ENCODE measurements around the gene MSANTD2.

MSANTD2 gene

DNA sequence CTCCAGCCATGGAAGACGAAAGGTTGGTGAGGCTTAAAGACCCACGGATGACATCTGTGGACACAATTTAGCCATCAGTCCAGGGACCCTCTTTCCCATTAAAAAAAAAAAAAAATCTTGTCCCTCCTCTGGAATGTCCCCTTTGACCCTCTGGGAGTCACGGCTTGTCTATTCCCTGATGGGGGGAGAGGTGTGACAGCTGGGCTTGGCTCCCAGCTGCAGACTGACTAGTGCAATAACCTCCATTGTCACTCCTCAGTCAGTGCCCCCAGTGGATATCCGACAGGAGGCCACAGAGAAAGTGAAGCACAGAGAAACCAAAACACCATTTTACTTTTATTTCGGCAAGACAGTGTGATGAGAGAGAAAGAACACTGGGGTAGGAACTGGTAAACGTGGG is 45.5 kb downstream of the MSANTD2 start:
- Histone ChIP-seq H3K4me1 (ENCODE audit: control insufficient read depth, insufficient read depth, low read length) (peaks cover 44% of the 10 kb centered on the region), H3K4me3 (ENCODE audit: low read length) (no peak overlapping the region), H3K36me3 (ENCODE audit: control insufficient read depth, insufficient read depth, low read length) (no peaks in the 10 kb centered on the region), H3K9ac (ENCODE audit: low read length) (no peak overlapping the region), H3K9me3 (ENCODE audit: control insufficient read depth, low read length) (no peaks in the 10 kb centered on the region), H3K27me3 (ENCODE audit: control insufficient read depth, insufficient read depth, low read length) (peaks cover 23% of the 10 kb centered on the region)

DNA sequence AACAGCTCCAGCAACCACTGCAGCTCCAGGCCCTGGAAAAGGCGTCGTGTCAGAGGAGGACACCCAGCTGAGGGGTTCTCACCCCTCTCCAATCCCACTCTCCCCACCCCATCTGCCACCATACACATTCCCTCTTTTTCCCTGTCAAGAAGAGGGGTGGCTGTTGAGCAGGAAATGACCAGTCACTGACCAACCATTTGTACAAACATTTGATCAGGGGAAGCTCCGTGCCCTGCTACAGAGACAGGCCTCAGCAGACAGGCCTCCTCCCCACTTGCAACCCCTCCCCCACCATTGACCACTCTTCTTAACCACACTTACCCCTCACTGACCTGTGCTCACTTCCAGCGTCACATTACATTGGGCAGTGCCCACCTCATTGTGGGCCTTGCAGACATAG is 45.9 kb downstream of the MSANTD2 start:
- no peaks in the 10 kb centered on the region for H3K36me3 ChIP-seq (ENCODE audit: control insufficient read depth, insufficient read depth, low read length)
- no peaks in the 10 kb centered on the region for H3K9me3 ChIP-seq (ENCODE audit: control insufficient read depth, low read length)
- H3K4me3 ChIP-seq (ENCODE audit: low read length) = no peak overlapping the region
- H3K4me1 ChIP-seq (ENCODE audit: control insufficient read depth, insufficient read depth, low read length) = peaks cover 44% of the 10 kb centered on the region
- H3K9ac ChIP-seq (ENCODE audit: low read length) = no peak overlapping the region
- peaks cover 19% of the 10 kb centered on the region for H3K27me3 ChIP-seq (ENCODE audit: control insufficient read depth, insufficient read depth, low read length)

GRCh38 chr11:124753624-124754023 is 46.6 kb downstream of the MSANTD2 start:
- Histone ChIP-seq H3K4me3 (ENCODE audit: low read length) (peak overlapping the region; percentile 22), H3K4me1 (ENCODE audit: control insufficient read depth, insufficient read depth, low read length) (peaks cover 44% of the 10 kb centered on the region), H3K9ac (ENCODE audit: low read length) (no peak overlapping the region), H3K9me3 (ENCODE audit: control insufficient read depth, low read length) (no peaks in the 10 kb centered on the region), H3K36me3 (ENCODE audit: control insufficient read depth, insufficient read depth, low read length) (peaks cover 3% of the 10 kb centered on the region), H3K27me3 (ENCODE audit: control insufficient read depth, insufficient read depth, low read length) (peaks cover 13% of the 10 kb centered on the region)

GRCh38 chr11:124753205-124753604 is 47.0 kb downstream of the MSANTD2 start:
- Histone ChIP-seq H3K9ac (ENCODE audit: low read length) (peak overlapping the region; percentile 97), H3K9me3 (ENCODE audit: control insufficient read depth, low read length) (no peaks in the 10 kb centered on the region), H3K27me3 (ENCODE audit: control insufficient read depth, insufficient read depth, low read length) (peaks cover 9% of the 10 kb centered on the region), H3K4me3 (ENCODE audit: low read length) (peak overlapping the region; percentile 22), H3K4me1 (ENCODE audit: control insufficient read depth, insufficient read depth, low read length) (peaks cover 44% of the 10 kb centered on the region), H3K36me3 (ENCODE audit: control insufficient read depth, insufficient read depth, low read length) (peaks cover 7% of the 10 kb centered on the region)

DNA sequence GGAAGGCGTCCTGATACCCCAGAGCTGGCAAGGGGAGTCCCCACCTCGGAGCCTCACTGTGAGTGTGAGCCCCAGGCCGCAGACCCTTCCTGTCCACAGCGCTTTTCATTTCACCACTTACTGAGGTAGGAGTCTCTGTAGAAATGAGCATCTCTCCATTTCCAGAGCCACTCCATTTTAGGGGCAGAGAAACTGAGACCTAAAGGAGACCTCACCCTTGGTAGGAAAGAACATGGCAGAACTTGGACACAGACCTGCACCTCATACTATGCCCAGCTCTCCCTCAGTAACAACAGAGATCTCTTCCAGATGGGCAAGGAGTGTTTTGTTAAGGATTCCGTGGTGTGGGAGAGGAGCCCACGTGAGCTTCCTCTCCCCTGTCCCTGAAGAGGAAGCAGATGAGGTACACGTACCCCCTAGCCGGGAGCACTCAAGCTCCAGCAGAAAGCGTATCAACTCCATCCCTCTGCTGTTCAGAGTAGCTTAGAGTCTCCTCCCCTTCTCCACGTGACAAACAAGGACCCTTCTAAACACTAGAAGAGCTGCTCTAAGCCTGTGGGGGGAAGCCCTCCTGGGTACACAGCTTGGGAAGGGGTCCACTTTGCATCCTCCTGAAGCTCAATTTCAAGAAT is 47.6 kb downstream of the MSANTD2 start:
- H3K9me3 ChIP-seq (ENCODE audit: control insufficient read depth, low read length) = no peaks in the 10 kb centered on the region
- H3K4me1 ChIP-seq (ENCODE audit: control insufficient read depth, insufficient read depth, low read length) = peaks cover 44% of the 10 kb centered on the region
- H3K36me3 ChIP-seq (ENCODE audit: control insufficient read depth, insufficient read depth, low read length) = peaks cover 8% of the 10 kb centered on the region
- peaks cover 9% of the 10 kb centered on the region for H3K27me3 ChIP-seq (ENCODE audit: control insufficient read depth, insufficient read depth, low read length)
- H3K9ac ChIP-seq (ENCODE audit: low read length) = peak overlapping the region; percentile 97
- H3K4me3 ChIP-seq (ENCODE audit: low read length) = peak overlapping the region; percentile 61

- H3K27me3 ChIP-seq (ENCODE audit: control insufficient read depth, insufficient read depth, low read length) = peaks cover 15% of the 10 kb centered on the region
- peak within 1 kb of the TSS; percentile 61 for H3K4me3 ChIP-seq (ENCODE audit: low read length)
- H3K9ac ChIP-seq (ENCODE audit: low read length) = peak within 1 kb of the TSS; percentile 97
- H3K4me1 ChIP-seq (ENCODE audit: control insufficient read depth, insufficient read depth, low read length) = peaks cover 50% of the 10 kb centered on the region
- peaks cover 8% of the 10 kb centered on the region for H3K36me3 ChIP-seq (ENCODE audit: control insufficient read depth, insufficient read depth, low read length)
- no peaks in the 10 kb centered on the region for H3K9me3 ChIP-seq (ENCODE audit: control insufficient read depth, low read length)
Measured at GRCh38 chr11:124751741-124752470, 48.3 kb downstream of the MSANTD2 start, which contains the start of gene VSIG2. TSS of gene VSIG2 (minus strand) at chr11:124752255. CDS start at chr11:124752137, 118 bp downstream.

GRCh38 chr11:124751391-124751740 is 48.8 kb downstream of the MSANTD2 start:
- peak overlapping the region; percentile 61 for H3K4me3 ChIP-seq (ENCODE audit: low read length)
- H3K4me1 ChIP-seq (ENCODE audit: control insufficient read depth, insufficient read depth, low read length) = peaks cover 50% of the 10 kb centered on the region
- peak overlapping the region; percentile 97 for H3K9ac ChIP-seq (ENCODE audit: low read length)
- peaks cover 18% of the 10 kb centered on the region for H3K27me3 ChIP-seq (ENCODE audit: control insufficient read depth, insufficient read depth, low read length)
- H3K9me3 ChIP-seq (ENCODE audit: control insufficient read depth, low read length) = no peaks in the 10 kb centered on the region
- peaks cover 8% of the 10 kb centered on the region for H3K36me3 ChIP-seq (ENCODE audit: control insufficient read depth, insufficient read depth, low read length)

DNA sequence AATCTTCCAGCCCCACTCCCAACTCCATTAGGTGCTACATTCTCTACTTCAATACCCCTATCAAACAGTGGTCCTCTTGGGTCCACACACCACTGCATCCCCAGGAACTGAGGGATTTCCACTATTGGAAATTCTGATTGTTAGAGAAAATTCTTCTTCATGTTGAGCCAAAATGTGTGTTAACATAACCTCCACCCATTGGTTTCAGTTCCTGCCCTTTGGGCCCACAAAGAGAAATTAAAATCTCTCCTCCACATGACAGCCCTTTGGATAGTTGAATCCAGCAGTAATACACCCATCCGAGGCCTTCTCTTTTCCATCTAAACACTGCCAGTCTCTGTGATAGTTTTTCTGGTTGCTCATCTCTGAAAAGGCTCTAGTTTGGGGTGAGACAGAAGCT is 50.3 kb downstream of the MSANTD2 start:
- H3K9ac ChIP-seq (ENCODE audit: low read length) = no peak overlapping the region
- H3K27me3 ChIP-seq (ENCODE audit: control insufficient read depth, insufficient read depth, low read length) = peaks cover 19% of the 10 kb centered on the region
- H3K36me3 ChIP-seq (ENCODE audit: control insufficient read depth, insufficient read depth, low read length) = peaks cover 8% of the 10 kb centered on the region
- H3K4me3 ChIP-seq (ENCODE audit: low read length) = no peak overlapping the region
- H3K4me1 ChIP-seq (ENCODE audit: control insufficient read depth, insufficient read depth, low read length) = peaks cover 50% of the 10 kb centered on the region
- H3K9me3 ChIP-seq (ENCODE audit: control insufficient read depth, low read length) = no peaks in the 10 kb centered on the region

- Histone ChIP-seq H3K36me3 (ENCODE audit: control insufficient read depth, insufficient read depth, low read length) (peaks cover 8% of the 10 kb centered on the region), H3K4me3 (ENCODE audit: low read length) (no peak overlapping the region), H3K4me1 (ENCODE audit: control insufficient read depth, insufficient read depth, low read length) (peaks cover 42% of the 10 kb centered on the region), H3K9ac (ENCODE audit: low read length) (peak overlapping the region; percentile 16), H3K27me3 (ENCODE audit: control insufficient read depth, insufficient read depth, low read length) (peaks cover 19% of the 10 kb centered on the region), H3K9me3 (ENCODE audit: control insufficient read depth, low read length) (no peaks in the 10 kb centered on the region)
Measured at GRCh38 chr11:124748481-124749343, 51.5 kb downstream of the MSANTD2 start.

DNA sequence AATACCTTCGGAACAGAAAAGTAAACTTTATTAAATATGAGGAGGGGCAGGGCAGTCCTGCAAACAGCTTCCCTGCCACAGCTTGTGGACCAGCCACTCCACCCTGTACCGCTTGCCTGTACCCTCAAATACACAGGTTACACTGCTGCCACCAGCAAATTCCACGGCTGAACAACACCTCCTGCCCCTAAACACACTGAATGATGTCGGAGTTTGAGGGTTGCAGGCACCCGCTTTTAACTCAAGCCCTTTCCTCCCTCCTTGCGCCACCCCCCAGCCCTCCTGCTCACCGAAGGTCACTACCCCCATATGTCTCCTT is 52.1 kb downstream of the MSANTD2 start:
- Histone ChIP-seq H3K4me1 (ENCODE audit: control insufficient read depth, insufficient read depth, low read length) (peaks cover 35% of the 10 kb centered on the region), H3K36me3 (ENCODE audit: control insufficient read depth, insufficient read depth, low read length) (peaks cover 8% of the 10 kb centered on the region), H3K4me3 (ENCODE audit: low read length) (no peak overlapping the region), H3K27me3 (ENCODE audit: control insufficient read depth, insufficient read depth, low read length) (peaks cover 19% of the 10 kb centered on the region), H3K9me3 (ENCODE audit: control insufficient read depth, low read length) (no peaks in the 10 kb centered on the region), H3K9ac (ENCODE audit: low read length) (peak overlapping the region; percentile 16)

DNA sequence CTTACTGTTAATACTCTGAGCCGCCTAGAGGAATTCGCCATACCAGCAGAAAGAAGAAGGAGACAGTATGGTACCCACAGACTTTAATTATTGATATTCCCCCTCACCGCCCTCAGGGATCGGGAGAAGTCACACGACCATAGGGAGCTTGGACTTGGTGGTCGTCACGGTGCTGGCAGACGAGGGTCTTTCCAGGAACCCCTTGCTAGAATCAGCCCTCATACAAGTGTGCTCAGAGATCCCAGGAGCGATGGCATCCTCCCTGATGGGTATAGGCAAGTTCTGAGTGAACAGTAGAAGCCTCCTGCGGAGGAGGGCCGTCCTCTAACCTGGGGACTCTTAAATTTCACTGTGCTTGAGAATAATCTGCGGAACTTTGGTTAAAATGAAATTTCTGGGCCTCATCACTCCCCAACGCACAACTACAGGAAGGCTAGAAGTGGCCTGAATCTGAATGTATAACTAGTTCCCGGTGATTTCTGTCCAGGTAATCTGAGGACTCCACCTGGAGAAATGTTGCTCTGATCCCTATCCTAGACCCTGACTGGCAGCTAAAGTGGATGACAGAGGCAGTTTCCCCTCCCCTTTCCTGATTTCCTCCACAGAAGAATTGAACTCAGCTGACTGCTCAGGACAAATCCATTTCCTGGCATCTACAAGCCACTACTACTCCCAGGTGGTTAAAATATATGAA is 52.7 kb downstream of the MSANTD2 start:
- peaks cover 19% of the 10 kb centered on the region for H3K27me3 ChIP-seq (ENCODE audit: control insufficient read depth, insufficient read depth, low read length)
- H3K9ac ChIP-seq (ENCODE audit: low read length) = peak overlapping the region; percentile 16
- H3K4me1 ChIP-seq (ENCODE audit: control insufficient read depth, insufficient read depth, low read length) = peaks cover 30% of the 10 kb centered on the region
- no peaks in the 10 kb centered on the region for H3K9me3 ChIP-seq (ENCODE audit: control insufficient read depth, low read length)
- H3K4me3 ChIP-seq (ENCODE audit: low read length) = peak overlapping the region; percentile 18
- H3K36me3 ChIP-seq (ENCODE audit: control insufficient read depth, insufficient read depth, low read length) = peaks cover 8% of the 10 kb centered on the region
